Measurements from ENCODE around the gene CTSW.

Gene CTSW

DNA sequence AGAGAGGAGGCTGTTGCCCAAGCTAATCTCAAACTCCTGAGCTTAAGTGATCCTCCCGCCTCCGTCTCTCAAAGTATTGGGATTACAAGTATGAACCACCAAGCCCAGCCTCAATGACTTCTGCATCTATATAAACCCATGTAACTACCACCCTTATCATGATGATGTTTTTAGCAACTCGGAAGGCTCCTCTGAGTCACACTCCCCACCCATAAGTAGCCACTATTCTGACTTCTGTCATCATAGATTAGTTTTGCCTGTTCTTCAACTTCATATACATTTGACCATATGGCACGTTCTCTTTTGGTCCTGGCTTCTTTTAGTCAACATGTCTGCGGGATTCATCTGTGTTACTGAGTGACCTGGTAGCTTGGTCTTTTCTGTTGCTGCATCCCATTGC is 27.0 kb downstream of the CTSW start:
- DNase-seq = no peak

DNA sequence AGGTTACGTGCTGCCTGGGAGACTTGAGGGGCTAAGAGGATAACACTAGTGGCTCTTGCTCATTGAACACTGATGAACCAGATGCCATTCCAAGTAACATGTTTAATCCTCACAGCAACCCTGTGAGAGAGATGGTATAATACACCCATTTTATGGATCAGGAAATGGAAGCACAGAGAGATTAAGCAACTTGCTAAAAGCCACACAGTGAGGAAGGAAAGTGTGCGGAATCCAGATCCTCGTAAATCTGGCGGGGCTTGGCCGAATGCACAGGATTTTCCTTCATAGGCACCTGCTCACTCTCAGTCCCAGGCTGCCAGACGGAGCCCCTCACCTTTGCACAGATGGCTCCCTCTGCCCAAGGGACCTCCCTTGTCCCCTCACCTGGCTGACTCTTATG is 28.2 kb downstream of the CTSW start:
- DNase-seq = no peak

DNA sequence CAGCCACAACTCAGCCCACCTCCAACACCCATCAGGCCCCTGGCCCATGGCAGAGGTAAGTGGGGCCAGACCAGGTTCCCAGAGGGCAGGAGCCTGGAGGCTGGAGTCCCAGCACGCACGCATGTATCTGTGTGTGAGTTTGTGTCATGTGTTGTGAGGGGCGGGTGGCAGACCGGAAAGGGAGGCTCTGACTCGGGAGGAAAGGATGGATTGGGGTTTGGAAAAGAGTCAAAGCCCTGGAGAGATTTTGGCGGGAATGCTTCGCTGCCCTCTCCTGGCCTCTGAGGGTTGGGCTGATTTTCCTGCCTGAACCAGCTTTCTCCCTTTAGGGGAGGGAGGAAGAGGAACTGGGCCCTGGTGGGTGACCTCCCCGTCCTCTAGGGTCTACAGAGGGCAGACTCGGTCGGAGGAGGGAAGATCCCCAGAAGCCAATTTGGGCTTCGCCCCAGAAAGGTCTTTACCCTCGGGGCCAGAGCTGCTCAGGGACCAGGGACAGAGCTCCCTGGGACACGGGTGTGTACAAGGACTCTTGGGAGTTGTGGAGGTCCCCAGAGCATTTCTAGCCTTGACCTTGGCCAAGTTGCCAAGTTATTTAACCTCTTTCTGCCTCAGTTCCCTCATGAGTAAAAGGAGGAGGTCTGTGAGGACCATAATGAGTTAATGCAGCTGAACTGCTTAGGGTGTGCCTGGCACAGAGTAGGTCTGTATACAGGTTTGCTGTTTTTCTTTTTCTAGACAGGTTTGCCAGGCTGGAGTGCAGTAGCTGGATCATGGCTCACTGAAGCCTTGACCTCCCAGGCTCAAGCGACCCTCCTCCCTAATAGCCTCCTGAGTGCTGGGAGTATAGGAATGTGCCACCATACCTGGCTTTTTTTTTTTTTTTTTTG is 32.3 kb downstream of the CTSW start:
- no peak for DNase-seq

DNA sequence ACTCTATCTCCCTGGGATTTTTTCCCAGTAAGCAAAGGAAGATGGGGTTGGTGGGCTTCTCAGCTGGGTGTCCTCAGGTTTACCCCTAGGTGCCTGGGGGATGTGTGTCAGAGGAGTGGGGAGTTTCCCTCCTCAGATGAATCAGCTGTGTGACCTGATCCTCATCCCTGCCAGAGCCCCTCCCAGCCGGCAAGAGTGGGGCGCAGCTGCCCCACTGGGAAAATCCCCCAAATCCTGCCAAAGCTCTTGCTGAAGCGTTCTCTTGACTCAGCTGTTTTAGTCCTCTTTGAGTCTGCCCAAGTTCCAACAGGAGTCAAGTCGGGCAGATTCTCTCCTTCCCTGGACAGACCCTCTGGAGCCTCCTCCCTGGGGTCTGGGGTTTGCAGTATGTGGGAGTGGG is 33.2 kb downstream of the CTSW start:
- DNase-seq = no peak

DNA sequence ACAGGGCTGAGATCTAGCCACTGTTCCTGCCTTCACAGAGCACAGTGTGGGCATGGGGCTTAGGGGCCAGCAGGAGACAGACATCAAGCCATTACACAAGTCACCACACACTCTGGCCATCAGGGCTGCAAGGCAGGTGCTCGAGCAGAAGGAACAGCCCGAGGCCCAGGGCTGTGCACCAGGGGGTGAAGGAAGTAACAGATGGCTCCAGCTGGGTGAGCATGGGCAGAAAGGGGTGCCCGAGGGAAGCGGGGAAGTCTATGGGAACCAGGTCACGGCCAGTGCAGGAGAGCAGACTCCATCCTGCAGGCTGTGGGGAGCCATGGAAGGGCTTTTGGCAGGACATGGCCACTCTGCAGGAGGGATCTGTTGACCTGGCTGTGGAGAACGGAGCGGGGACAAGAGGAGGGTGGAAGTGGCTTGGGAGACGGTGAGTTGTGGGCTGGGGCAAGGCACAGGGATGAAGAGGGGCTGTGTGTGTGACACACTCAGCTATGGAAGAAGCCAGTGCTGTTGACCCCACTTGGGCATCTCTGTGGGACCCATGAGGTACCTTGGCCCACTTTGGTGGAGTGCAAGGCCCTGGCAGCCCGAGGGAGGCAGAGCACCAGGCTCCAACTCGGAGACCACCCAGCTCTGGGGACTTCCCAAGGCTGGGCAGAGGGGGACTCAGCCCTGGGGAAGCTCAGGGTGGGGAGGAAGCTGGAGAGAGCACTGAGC is 35.6 kb downstream of the CTSW start:
- DNase-seq = no peak

DNA sequence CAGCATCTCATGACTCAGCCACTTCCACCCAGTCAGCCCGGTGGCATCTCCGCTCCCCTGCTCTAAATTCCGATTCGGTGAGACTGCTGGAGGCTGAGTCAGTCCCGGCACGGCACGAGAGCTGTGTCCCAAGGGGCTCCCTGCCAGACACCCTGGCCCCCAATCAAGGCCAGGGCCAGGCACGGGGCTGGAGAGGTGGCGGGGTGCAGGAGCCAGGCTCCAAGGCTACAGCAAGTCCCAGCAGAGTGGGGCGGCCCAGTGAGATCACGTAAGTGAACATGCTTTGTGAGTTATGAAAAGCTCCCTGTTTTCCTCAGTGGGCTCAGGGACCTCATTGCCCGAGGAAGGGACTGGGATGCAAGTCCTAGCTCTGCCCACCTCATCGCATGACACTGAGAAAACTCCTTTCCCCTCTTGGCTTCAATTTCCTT is 36.2 kb downstream of the CTSW start:
- no peak for DNase-seq

DNA sequence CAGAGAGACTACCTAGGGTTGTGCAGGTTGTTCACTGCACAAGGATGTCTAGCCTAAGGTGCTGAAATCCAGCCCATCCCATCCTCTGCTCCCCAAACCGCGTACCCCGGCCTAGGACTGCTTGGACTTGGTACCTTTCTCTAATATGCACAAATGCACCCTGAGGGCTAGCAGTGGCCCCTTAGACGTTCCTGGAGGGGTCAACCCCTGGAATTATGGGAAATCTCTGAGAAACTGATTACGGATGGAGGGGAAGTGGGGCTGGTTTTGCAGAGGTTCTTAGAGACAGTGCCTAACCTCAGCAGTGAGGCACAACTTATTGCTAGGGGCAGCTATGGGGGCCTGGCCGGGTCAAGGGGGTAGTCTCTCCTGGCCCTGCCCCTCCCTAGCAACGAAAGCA is 36.8 kb downstream of the CTSW start:
- DNase-seq = no peak

DNA sequence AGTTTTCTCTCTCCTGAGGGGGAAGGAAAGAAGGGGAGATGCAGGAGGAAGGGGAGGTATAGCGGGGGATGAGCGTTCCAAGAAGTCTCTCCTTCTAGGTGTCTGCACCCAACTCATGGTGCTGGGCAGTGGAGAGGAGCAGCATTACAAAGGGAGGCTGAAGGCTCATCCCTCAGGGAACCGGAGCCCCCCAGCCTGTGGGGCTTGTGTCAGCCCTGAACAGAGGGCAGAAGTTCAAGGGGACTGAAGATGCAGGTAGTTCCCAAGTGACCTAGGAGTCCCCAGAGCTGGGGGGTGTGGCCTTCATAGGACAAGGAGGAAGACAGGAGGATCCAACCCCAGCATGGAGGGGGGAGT is 37.4 kb downstream of the CTSW start:
- DNase-seq = no peak

DNA sequence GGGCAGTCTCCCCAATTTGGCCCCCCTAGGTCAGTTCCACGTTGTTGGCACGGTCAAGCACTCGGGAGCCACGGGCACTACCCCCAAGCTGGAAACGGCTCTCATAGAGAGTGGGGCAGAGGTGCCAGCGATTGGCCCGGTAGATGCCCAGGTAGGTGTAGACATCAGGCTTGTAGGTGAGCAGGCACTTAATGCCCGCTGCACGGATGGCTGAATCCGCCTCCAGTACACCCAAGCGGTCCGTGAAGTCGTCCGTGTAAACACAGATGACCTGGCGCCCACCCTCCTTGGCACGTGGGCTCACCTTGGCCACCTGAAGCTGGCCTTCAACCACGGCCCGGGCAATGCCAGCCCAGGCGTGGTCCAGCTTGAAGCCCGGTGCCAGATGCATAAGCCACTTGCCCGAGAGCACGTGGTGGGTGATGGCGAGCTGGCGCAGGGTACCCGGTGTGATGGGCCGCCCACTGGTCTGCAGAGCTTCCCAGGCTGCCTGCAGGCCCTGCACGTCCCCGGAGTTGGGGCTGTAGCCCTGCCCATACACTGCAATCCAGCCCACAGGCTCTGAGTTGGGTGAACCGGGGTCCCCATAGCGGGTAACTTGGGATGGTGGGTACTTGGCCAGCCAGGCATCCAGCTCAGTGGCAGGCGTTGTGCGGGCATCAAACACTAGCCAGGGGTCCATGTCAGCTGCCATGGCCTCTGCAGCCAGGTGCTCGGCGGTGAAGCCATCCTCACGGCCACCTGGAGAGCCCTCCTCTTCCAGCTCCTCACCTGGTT is 38.0 kb downstream of the CTSW start:
- DNase-seq = no peak

DNA sequence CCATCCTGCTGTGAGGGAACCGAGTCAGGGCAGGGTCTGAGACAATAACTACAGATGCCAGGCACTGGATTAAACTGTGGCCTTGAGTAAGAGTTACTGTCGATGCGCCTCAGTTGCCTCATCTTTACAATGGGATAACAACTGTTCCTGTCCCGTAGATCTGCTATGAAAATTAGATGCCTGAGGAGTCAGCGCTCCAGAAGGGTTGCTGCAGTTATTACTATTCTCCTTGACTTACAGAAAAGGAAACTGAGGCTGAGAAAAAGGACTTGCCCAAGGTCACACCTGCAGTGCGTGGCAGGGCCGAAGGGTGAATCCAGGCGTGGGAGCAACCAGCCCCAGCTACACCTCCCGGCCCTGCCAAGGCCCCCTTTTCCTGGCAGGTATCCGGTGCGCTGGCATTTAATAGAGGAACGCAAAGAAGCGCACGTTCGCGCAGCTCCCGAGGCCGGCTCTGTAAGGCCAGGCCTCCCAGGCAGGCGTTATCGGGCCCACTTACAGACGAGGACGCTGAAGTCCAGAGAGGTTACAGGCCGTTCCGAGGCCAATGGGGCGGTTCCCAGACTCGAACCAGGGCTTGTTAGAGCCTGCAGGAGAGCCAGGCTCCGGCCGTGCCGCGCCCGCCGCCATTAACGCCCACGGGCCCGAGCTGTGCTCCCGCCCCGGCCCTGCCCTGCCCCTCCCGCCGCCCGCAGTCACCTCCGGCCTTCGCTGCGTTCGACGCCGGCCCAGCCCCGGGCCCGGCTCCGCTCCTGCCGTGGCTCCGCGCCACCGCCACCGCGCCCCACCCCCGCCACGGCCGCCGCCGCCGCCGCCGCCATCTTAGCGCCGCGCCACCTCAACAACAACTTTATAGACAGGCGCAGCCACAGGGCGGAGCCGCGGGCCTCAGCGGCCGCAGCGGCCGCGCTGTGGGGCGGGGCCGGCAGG is 38.8 kb downstream of the CTSW start, which contains the start of gene C11orf68:
C11orf68 (minus strand) TSS at position 852 of the 930 bp plus-strand sequence; CDS start at position 821, 31 bp downstream.
- no peak for DNase-seq

DNA sequence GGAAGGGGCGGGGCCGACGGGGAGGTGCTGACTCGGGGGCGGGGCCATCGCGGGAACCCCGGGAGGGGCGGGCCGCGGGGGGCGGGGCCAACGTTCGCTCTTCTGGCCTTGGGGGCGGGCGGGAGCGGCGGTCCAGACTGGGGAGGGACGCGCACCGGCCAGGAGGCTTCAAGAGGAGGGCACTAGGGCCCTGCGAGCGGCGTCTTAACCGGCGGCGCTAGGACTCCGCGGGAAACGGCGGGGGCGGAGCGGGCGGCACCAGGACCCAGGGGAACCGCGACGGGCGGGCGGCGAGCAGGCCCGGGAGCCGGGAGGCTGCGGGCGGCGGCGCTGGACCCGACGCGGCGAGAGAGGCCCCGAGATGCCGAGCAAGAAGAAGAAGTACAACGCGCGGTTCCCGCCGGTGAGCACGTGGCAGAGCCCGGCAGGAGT is 39.5 kb downstream of the CTSW start, which contains the start of gene DRAP1:
DRAP1 (plus strand) TSS at position 286 of the 432 bp plus-strand sequence; CDS start at position 362, 76 bp downstream.
- DNase-seq = peak; percentile 99

DNA sequence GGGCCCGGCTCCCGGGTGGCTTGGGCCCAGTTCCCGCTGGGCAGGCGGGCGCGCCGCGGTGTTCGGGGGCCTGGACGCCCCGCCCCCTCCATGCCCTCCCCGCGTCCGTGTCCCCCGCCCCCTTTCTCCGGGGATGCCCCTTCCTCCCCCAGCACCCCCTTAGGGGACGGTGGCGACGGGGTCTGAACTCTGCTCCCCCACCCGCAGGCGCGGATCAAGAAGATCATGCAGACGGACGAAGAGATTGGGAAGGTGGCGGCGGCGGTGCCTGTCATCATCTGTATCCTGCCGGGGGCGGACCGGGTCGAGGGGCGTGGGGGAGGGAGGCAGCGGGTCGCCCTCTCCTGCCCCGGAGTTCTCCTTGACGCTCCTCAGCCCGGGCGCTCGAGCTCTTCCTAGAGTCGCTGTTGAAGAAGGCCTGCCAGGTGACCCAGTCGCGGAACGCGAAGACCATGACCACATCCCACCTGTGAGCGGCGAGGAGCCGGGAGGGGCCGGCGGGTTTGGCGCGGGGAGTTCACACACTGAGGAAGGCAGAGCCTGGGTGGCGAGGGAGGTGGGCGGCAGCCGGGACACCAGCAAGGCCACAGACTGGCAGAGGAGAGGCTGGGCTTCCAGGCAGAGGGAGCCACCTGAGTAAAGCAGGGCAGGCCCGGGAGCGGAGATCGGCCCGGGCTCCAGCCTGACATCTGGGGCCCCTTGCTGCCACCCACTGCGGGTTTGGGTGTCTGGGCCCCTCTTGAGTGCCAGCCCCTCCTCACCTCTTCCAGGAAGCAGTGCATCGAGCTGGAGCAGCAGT is 40.1 kb downstream of the CTSW start:
- no peak for DNase-seq

DNA sequence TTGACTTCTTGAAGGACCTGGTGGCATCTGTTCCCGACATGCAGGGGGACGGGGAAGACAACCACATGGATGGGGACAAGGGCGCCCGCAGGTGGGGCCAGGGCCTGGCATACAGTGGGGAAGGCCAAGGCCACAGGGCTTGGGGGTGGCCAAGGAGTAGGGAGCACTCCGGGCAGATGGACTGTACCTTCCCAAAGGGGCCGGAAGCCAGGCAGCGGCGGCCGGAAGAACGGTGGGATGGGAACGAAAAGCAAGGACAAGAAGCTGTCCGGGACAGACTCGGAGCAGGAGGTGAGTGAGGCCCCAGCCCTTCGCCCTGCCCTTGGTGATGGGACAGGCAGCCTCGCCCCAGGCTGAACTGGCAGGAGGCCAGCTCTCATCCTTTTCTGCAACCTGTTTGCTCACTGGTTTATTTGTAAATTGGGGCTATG is 40.8 kb downstream of the CTSW start:
- DNase-seq = no peak

DNA sequence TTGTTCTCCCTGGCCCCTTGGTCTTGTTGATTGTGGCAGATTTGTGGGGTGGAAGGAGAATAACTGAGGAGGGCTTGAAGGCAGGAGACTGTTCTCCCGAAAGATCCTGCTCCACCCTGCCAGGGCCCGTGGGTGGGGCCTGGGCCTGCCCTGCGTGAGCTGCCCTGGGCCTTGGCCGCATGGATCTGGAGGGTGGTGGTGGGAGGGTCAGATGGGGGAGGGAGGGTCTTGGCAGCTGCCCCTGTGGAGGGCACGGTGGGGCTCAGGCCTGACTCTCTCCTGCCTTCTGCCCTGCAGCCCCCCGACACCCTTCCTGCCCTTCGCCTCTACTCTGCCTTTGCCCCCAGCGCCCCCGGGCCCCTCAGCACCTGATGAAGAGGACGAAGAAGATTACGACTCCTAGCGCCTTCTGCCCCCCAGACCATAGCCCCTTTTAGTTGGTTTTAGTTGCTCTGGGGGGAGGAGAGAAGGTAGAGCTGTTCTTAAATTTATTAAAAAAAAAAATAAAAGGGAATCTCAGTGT is 41.5 kb downstream of the CTSW start:
- no peak for DNase-seq

DNA sequence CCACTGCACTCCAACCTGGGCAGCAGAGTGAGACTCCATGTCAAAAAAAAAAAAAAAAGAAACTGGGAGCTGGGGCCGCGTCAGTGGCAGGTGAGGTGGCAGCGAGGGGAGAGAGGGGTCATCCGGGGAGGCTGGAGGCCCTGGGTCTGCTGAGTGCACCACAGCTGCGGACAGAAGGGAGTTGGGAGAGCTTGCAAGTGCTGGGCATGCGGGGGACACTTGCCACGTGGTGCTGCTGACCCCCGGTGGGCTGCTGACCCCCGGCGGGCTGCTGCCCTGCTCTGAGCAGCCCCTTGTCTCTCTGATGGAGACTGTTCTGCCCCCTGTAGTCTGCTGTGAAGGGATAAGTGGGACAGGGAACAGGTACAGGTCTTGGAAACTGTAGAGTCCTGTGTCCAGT is 42.2 kb downstream of the CTSW start:
- DNase-seq = no peak

DNA sequence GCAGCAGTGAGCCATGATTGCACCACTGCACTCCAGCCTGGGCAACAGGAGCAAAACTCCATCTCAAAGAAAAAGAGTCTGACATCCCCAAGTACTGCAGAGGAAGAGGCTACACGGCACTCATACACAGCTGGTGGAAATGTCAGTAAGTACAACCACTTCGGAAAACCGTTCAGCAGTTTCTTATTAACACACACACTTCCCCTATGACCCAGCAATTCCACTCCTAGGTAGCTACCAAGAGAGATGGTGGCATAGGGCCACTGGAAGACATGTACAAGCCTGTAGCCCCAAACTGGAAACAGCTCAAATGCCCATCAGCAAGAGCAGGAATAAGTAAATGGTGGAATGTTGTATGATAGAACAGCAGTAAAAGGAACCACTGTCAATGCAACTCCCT is 42.9 kb downstream of the CTSW start:
- DNase-seq = no peak

DNA sequence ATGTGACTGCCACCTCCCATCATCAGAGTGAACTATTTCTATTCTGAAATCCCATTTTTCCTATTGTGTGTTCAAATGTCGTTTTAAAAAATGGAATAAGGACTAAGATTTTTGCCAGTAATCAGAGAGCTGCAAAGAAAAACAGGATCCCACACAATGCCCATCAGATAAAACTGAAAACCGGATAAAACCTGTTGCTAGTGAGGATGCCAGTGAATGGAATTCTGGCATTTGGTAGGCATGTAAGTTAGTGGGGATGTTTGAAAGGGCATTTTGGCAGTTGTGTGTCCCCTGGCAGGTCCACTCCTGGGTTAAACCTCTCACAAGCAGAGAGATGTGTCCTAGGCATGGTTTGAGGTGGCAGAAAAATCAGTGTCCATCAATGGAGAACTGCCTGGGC is 45.8 kb downstream of the CTSW start:
- DNase-seq = no peak

DNA sequence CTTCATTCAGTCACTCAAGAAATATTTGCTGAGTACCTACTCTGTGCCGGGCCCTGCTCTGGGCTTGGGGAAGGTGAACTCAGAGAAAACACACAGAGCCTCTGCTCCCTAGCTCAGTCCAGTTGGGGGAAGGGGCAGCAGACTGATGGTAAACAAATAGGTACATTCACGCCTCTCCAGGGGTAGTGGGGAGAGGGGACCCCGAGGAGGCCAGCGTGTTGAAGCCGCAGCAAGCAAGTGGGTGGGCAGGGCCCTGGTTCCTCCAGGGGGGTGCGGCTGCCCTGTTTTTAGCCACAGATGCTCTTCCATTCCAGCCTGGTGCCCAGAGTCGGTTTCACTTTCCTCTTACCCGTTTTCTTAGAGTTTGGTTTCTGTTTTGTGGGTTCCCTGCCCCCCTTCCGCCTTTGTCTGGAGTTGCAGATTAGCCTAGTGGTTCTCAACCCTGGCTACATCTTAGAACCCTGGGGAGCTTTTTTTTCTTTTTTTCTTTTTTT is 48.3 kb downstream of the CTSW start:
- no peak for DNase-seq

DNA sequence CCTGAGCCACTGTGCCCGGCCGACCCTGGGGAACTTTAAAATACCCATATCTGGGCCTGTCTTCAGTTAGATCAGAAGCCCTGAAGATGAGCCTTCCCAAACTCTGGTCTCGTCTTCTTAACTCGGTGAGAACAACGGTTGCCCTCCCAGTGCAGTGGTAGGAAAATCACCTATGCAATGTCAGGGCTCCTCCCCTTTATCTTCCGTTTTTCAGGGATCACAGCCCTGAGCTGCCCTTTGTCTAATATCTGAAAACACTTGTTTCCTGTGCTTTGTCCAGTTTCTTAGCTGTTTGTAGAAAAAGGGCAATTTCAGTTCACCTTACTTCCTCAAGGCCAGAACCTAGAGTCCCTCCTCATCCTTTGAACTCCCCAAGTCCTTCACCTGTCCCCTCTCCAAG is 49.0 kb downstream of the CTSW start:
- no peak for DNase-seq

DNA sequence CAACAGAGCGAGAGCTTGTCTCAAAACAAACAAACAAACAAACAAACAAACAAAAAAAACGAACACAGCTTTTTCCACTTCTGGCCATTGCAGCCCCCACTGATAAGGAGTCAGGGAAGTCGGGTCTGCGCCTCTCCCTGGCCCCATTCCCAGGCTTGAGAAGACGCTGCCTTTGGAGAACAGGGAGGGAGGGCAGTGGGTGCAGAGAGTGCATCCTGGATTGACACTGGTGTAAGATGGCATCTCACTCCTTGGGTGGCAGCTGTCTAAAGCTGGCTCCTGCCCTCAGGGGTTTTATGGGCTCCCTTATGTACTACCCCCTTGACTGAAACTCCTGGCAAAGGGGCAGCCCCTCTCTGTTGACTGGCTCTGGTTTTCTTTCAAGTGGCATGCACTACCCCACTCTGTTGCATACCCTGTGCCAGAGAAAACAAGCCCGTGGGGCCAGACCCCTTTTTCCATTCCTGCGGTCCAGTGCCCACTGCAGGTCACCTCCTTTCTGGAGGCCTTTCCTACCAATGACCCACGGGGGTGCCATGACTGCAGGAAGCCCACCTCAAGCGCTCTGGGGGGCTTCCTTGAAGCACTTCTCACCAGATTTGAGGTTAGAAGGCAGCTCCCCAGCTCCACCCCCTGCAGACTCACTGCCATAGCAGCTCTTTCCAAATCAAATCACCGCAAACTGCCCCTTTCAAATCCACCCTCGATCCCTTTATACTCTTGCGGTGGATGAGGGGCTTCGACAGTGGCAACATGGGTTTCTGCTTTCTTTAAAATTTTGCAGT is 52.3 kb downstream of the CTSW start:
- DNase-seq = no peak

Measured in midbrain (tissue), 1 donor.